T-helper 17 cell (primary cell): Measurements from ENCODE around the gene GPR39. TPM values are rescaled to one million over a fixed set of nuclear protein-coding genes. Genes with fewer than 3 reads are reported as not detected.

ENCODE experiments used
- ATAC-seq: fragments of 150-1000 bp; cut with Tn5 transposase; 2 replicates; pipeline ENCODE4 v1.10.0; 2021; ENCODE audit warnings: mild to moderate bottlenecking, moderate library complexity
- DNase-seq, 3 donors: peaks; one replicate each; pipeline versions ENCODE4 v3.0.0 to v3.0.0-alpha.2; 2020 to 2021
- H3K9me3 ChIP-seq: one replicate; pipeline ENCODE4 v1.7.0; 2013; ENCODE audit warnings: low read length, mild to moderate bottlenecking; ENCODE audit not compliant: control insufficient read depth, poor library complexity, severe bottlenecking
- H3K27ac Mint-ChIP-seq: one replicate; pipeline ENCODE4 v1.8.0; 2022; ENCODE audit warnings: mild to moderate bottlenecking, moderate library complexity, mixed read lengths
- H3K27me3 Mint-ChIP-seq: one replicate; pipeline ENCODE4 v1.8.0; 2022; ENCODE audit warnings: mixed read lengths
- H3K36me3 Mint-ChIP-seq: one replicate; pipeline ENCODE4 v1.8.0; 2022; ENCODE audit warnings: low read depth, mixed read lengths
- H3K4me1 Mint-ChIP-seq: one replicate; pipeline ENCODE4 v1.8.0; 2022; ENCODE audit warnings: mild to moderate bottlenecking, mixed read lengths
- H3K4me3 Mint-ChIP-seq: one replicate; pipeline ENCODE4 v1.8.0; 2022; ENCODE audit warnings: mild to moderate bottlenecking, moderate library complexity, mixed read lengths
- total RNA-seq, 4 donors: library from RNA in 2 of 4; stranded (reverse) in 2 of 4; gene quantifications; one replicate each; pipeline ENCODE4 v1.2.3 and lab custom pipeline; 2022 to 2026

GPR39 gene
- total RNA-seq, 2 donors from 2014 or later: 0.10 TPM; not detected in 1

- no peak for DNase-seq
- Mint-ChIP-seq H3K4me3 (peak overlapping the region; percentile 25), H3K36me3 (no peaks in the 10 kb centered on the region), H3K27me3 (peaks cover 41% of the 10 kb centered on the region), H3K27ac (no peak overlapping the region), H3K4me1 (peaks cover 2% of the 10 kb centered on the region)
- no peak for ATAC-seq
- H3K9me3 ChIP-seq: no peaks in the 10 kb centered on the region
Observed at GRCh38 chr2:132668189-132668823, 251.7 kb downstream of the GPR39 start.

GRCh38 chr2:132668987-132669907 lies 252.6 kb downstream of the GPR39 start:
- H3K27ac Mint-ChIP-seq: no peak overlapping the region
- DNase-seq (no peak), ATAC-seq (no peak)
- H3K4me1 Mint-ChIP-seq: peaks cover 2% of the 10 kb centered on the region
- peaks cover 41% of the 10 kb centered on the region for H3K27me3 Mint-ChIP-seq
- H3K4me3 Mint-ChIP-seq: no peak overlapping the region
- H3K9me3 ChIP-seq: no peaks in the 10 kb centered on the region
- H3K36me3 Mint-ChIP-seq: no peaks in the 10 kb centered on the region

- H3K4me3 Mint-ChIP-seq: no peak within 1 kb of the TSS
- no peak for DNase-seq
- no peak within 1 kb of the TSS for H3K27ac Mint-ChIP-seq
- H3K9me3 ChIP-seq: no peaks in the 10 kb centered on the region
- no peaks in the 10 kb centered on the region for H3K36me3 Mint-ChIP-seq
- ATAC-seq: no peak
- H3K27me3 Mint-ChIP-seq: peaks cover 41% of the 10 kb centered on the region
- H3K4me1 Mint-ChIP-seq: peaks cover 2% of the 10 kb centered on the region
Observed at GRCh38 chr2:132669908-132670495, 253.4 kb downstream of the GPR39 start, which contains the start of gene LYPD1. LYPD1 (minus strand) TSS chr2:132670205; CDS start chr2:132669932, 273 bp downstream.

- peaks cover 2% of the 10 kb centered on the region for H3K4me1 Mint-ChIP-seq
- H3K36me3 Mint-ChIP-seq: no peaks in the 10 kb centered on the region
- no peak overlapping the region for H3K4me3 Mint-ChIP-seq
- H3K27ac Mint-ChIP-seq: no peak overlapping the region
- no peaks in the 10 kb centered on the region for H3K9me3 ChIP-seq
- DNase-seq: no peak
- ATAC-seq: no peak
- H3K27me3 Mint-ChIP-seq: peaks cover 42% of the 10 kb centered on the region
Observed at GRCh38 chr2:132670496-132671150, 254.0 kb downstream of the GPR39 start.

GRCh38 chr2:132671151-132671835 lies 254.7 kb downstream of the GPR39 start:
- Mint-ChIP-seq H3K27me3 (peaks cover 37% of the 10 kb centered on the region), H3K36me3 (no peaks in the 10 kb centered on the region), H3K4me1 (peaks cover 2% of the 10 kb centered on the region), H3K27ac (no peak overlapping the region), H3K4me3 (no peak overlapping the region)
- no peak for ATAC-seq
- DNase-seq: no peak
- H3K9me3 ChIP-seq: no peaks in the 10 kb centered on the region

GRCh38 chr2:132676999-132677398 lies 260.4 kb downstream of the GPR39 start:
- Mint-ChIP-seq H3K4me1 (no peaks in the 10 kb centered on the region), H3K36me3 (no peaks in the 10 kb centered on the region), H3K4me3 (no peak overlapping the region), H3K27me3 (peaks cover 14% of the 10 kb centered on the region), H3K27ac (no peak overlapping the region)
- ATAC-seq: no peak
- no peak for DNase-seq
- no peaks in the 10 kb centered on the region for H3K9me3 ChIP-seq

GRCh38 chr2:132677661-132678060 lies 261.1 kb downstream of the GPR39 start:
- ATAC-seq (no peak), DNase-seq (no peak)
- no peaks in the 10 kb centered on the region for H3K9me3 ChIP-seq
- Mint-ChIP-seq H3K27ac (no peak overlapping the region), H3K4me3 (no peak overlapping the region), H3K36me3 (no peaks in the 10 kb centered on the region), H3K4me1 (no peaks in the 10 kb centered on the region), H3K27me3 (peaks cover 13% of the 10 kb centered on the region)

- Mint-ChIP-seq H3K27ac (no peak overlapping the region), H3K4me1 (no peaks in the 10 kb centered on the region), H3K27me3 (peaks cover 7% of the 10 kb centered on the region), H3K36me3 (no peaks in the 10 kb centered on the region), H3K4me3 (no peak overlapping the region)
- ATAC-seq (no peak), DNase-seq (no peak)
- no peaks in the 10 kb centered on the region for H3K9me3 ChIP-seq
Observed at GRCh38 chr2:132678483-132678882, 261.9 kb downstream of the GPR39 start.

GRCh38 chr2:132680544-132680943 lies 263.9 kb downstream of the GPR39 start:
- no peak overlapping the region for H3K4me3 Mint-ChIP-seq
- no peak for DNase-seq
- H3K4me1 Mint-ChIP-seq: no peaks in the 10 kb centered on the region
- no peaks in the 10 kb centered on the region for H3K9me3 ChIP-seq
- H3K27me3 Mint-ChIP-seq: peaks cover 2% of the 10 kb centered on the region
- no peak for ATAC-seq
- H3K36me3 Mint-ChIP-seq: no peaks in the 10 kb centered on the region
- no peak overlapping the region for H3K27ac Mint-ChIP-seq

GRCh38 chr2:132681766-132682165 lies 265.2 kb downstream of the GPR39 start:
- DNase-seq: no peak
- Mint-ChIP-seq H3K4me3 (no peak overlapping the region), H3K4me1 (no peaks in the 10 kb centered on the region), H3K27me3 (no peaks in the 10 kb centered on the region), H3K27ac (no peak overlapping the region), H3K36me3 (no peaks in the 10 kb centered on the region)
- no peak for ATAC-seq
- H3K9me3 ChIP-seq: no peaks in the 10 kb centered on the region

- no peaks in the 10 kb centered on the region for H3K4me1 Mint-ChIP-seq
- no peak overlapping the region for H3K27ac Mint-ChIP-seq
- ATAC-seq: no peak
- no peaks in the 10 kb centered on the region for H3K27me3 Mint-ChIP-seq
- H3K4me3 Mint-ChIP-seq: no peak overlapping the region
- no peaks in the 10 kb centered on the region for H3K9me3 ChIP-seq
- no peak for DNase-seq
- H3K36me3 Mint-ChIP-seq: no peaks in the 10 kb centered on the region
Observed at GRCh38 chr2:132690664-132691303, 274.2 kb downstream of the GPR39 start.

- H3K9me3 ChIP-seq: no peaks in the 10 kb centered on the region
- Mint-ChIP-seq H3K4me3 (no peak overlapping the region), H3K36me3 (no peaks in the 10 kb centered on the region), H3K27me3 (no peaks in the 10 kb centered on the region), H3K27ac (no peak overlapping the region), H3K4me1 (no peaks in the 10 kb centered on the region)
- DNase-seq: no peak
- no peak for ATAC-seq
Observed at GRCh38 chr2:132691556-132691955, 275.0 kb downstream of the GPR39 start.
